Mucosa of descending colon (tissue), 3 donors: ENCODE measurements around the gene LOXL3. TPM values are rescaled to one million over a fixed set of nuclear protein-coding genes. Genes with fewer than 3 reads are reported as not detected.

ENCODE experiments used
- ATAC-seq: fragments of 200-7000 bp; cut with Tn5 transposase; one replicate; pipeline ENCODE4 v1.9.1; 2020; ENCODE audit warnings: mild to moderate bottlenecking, moderate library complexity
- DNase-seq, 3 donors: peaks; one replicate each; pipeline ENCODE4 v3.0.0-alpha.2; 2020
- H3K36me3 ChIP-seq: fragments of 200-600 bp; one replicate; pipeline ENCODE4 v1.8.0; 2021; ENCODE audit warnings: low read depth, mild to moderate bottlenecking
- H3K4me1 ChIP-seq: fragments of 200-600 bp; one replicate; pipeline ENCODE4 v1.8.0; 2021; ENCODE audit warnings: low read depth, mild to moderate bottlenecking
- H3K4me3 ChIP-seq: fragments of 200-600 bp; one replicate; pipeline ENCODE4 v1.8.0; 2021; ENCODE audit warnings: mild to moderate bottlenecking
- H3K9me3 ChIP-seq: fragments of 200-600 bp; one replicate; pipeline ENCODE4 v1.8.0; 2021; ENCODE audit warnings: mild to moderate bottlenecking
- CTCF ChIP-seq: fragments of 200-600 bp; IDR thresholded peaks from one replicate; pipeline ENCODE4 v1.8.0; 2022; ENCODE audit warnings: antibody characterized with exemption, mild to moderate bottlenecking
- intact Hi-C, 2 donors: fragments of 100-400 bp; cut with DNase I in 1 of 2; cut with micrococcal nuclease in 1 of 2; formaldehyde crosslinking; loops; one replicate each; pipeline versions ENCODE4 v1.11.0 to v1.11.1; 2022; cut with DNase I, micrococcal nuclease
- total RNA-seq, 3 donors: library from RNA; stranded (reverse); fragmentation: NEBNext Ultra II Directional in 2 of 3; extraction: Animal tissue kit (Norgen Biotek cat#: 25700) in 2 of 3; gene quantifications; one replicate each; pipeline versions ENCODE4 v1.2.1 to v1.2.4, GENCODE V29; 2021 to 2023
- donor health status: DM: no; HTN: no; CAD: no; lungs with moderate emphysema.
- donor health status: DM: no; HTN: no; CAD: no.
- donor health status: DM: no; HTN: yes; CAD: no.

Gene LOXL3
- total RNA-seq, 3 donors from 2014 or later = 2.2 to 6.9 (median 4.4) TPM

- Histone ChIP-seq H3K9me3 (no peaks in the 10 kb centered on the region), H3K36me3 (no peaks in the 10 kb centered on the region), H3K4me3 (no peak within 1 kb of the TSS), H3K4me1 (peaks cover 33% of the 10 kb centered on the region)
- DNase-seq (peak in 2 of 3 donors; percentile 44 to 63), ATAC-seq (peak; percentile 25)
- intact Hi-C loops = no loop called here
- TF ChIP-seq CTCF = no peak
These were observed 54.3 kb downstream of the LOXL3 start, which contains the start of gene LBX2 for GRCh38 chr2:74499267-74499939. Gene LBX2 (minus strand): TSS chr2:74499603. CDS start chr2:74499537, 66 bp downstream.

- Histone ChIP-seq H3K9me3 (no peaks in the 10 kb centered on the region), H3K4me3 (no peak overlapping the region), H3K36me3 (no peaks in the 10 kb centered on the region), H3K4me1 (peaks cover 28% of the 10 kb centered on the region)
- ATAC-seq (peak; percentile 41), DNase-seq (peak in 2 of 3 donors; percentile 49 to 59)
- intact Hi-C loops = no loop called here
- TF ChIP-seq CTCF = no peak
These were observed 55.1 kb downstream of the LOXL3 start for GRCh38 chr2:74498500-74499266.

GRCh38 chr2:74497777-74498499, 55.8 kb downstream of the LOXL3 start:
- Histone ChIP-seq H3K4me1 (peaks cover 24% of the 10 kb centered on the region), H3K9me3 (no peaks in the 10 kb centered on the region), H3K4me3 (no peak overlapping the region), H3K36me3 (no peaks in the 10 kb centered on the region)
- intact Hi-C loops = no loop called here
- ATAC-seq (peak; percentile 63), DNase-seq (peak in 2 of 3 donors; percentile 74)
- TF ChIP-seq CTCF = no peak

- Histone ChIP-seq H3K9me3 (no peaks in the 10 kb centered on the region), H3K4me3 (no peak overlapping the region), H3K4me1 (peaks cover 23% of the 10 kb centered on the region), H3K36me3 (no peaks in the 10 kb centered on the region)
- DNase-seq = no peak
- no peak for TF ChIP-seq CTCF
- ATAC-seq = no peak
- intact Hi-C loops = no loop called here
These were observed 56.6 kb downstream of the LOXL3 start for GRCh38 chr2:74496997-74497776.

GRCh38 chr2:74495440-74495839, 58.3 kb downstream of the LOXL3 start:
- no peaks in the 10 kb centered on the region for H3K9me3 ChIP-seq

More at GRCh38 chr2:74495440-74495839, 58.3 kb downstream of the LOXL3 start:
- intact Hi-C loops = no loop called here
- no peak for TF ChIP-seq CTCF
- ATAC-seq = no peak
- Histone ChIP-seq H3K4me1 (peaks cover 18% of the 10 kb centered on the region), H3K4me3 (no peak overlapping the region), H3K36me3 (no peaks in the 10 kb centered on the region)
- no peak for DNase-seq
